GM12878 (cell line): Measurements from ENCODE around the gene SAMD3. TPM values are rescaled to one million over a fixed set of nuclear protein-coding genes. Genes with fewer than 3 reads are reported as not detected.

Source experiments
- ATAC-seq: fragments of 200-7000 bp; cut with Tn5 transposase; 3 replicates; pipeline ENCODE4 v1.9.1; 2020; ENCODE audit warnings: mild to moderate bottlenecking, moderate library complexity
- BruUV-seq: library from RNA; stranded (reverse); fragments of 400-500 nt; replicated peaks from 2 replicates; lab custom pipeline; 2021; lab: Mats Ljungman, UMichigan
- CTCF ChIA-PET: fragments of 300-600 bp; sonication (Branson Sonifier 250); formaldehyde crosslinking; extraction: SDS; loops from one replicate; lab custom pipeline; 2021; ENCODE audit warnings: inconsistent platforms; lab: Yijun Ruan, JAX
- POLR2A ChIA-PET: fragments of 350-600 bp; formaldehyde crosslinking; extraction: SDS; loops from one replicate; lab custom pipeline; 2021; ENCODE audit warnings: inconsistent platforms; lab: Charles Lee
- RAD21 ChIA-PET: fragments of 300-600 bp; sonication (Branson Sonifier 250); formaldehyde crosslinking; loops from one replicate; lab custom pipeline; 2023; ENCODE audit warnings: antibody characterized with exemption; ENCODE audit not compliant: unreplicated experiment; lab: Charles Lee
- SMC1A ChIA-PET: fragments of 300-600 bp; sonication (Branson Sonifier 250); formaldehyde crosslinking; loops from one replicate; lab custom pipeline; 2023; ENCODE audit not compliant: unreplicated experiment, uncharacterized antibody; lab: Charles Lee
- DNase-seq: peaks from one replicate; pipeline ENCODE4 v3.0.0-alpha.2; 2011; ENCODE audit warnings: low read depth, low spot score
- FAIRE-seq: peaks from 3 replicates; lab custom pipeline; 2011; peaks lifted over from hg19 to GRCh38; lab: Jason Lieb, UNC
- H2AFZ ChIP-seq: 2 replicates; pipeline ENCODE4 v1.6.0; 2011; ENCODE audit warnings: low read depth, low read length, control low read depth; ENCODE audit not compliant: control insufficient read depth
- H3K27ac ChIP-seq: 2 replicates; pipeline ENCODE4 v1.5.1; 2011; ENCODE audit warnings: control low read depth; ENCODE audit not compliant: control insufficient read depth, insufficient read depth
- H3K27me3 ChIP-seq, 2 experiments: replicated peaks in 1 of 2; 2 replicates each; pipeline versions ENCODE4 v1.6.0 to v1.6.1; 2011; ENCODE audit warnings: low read length in 1 of 2; ENCODE audit not compliant: control insufficient read depth in 2 of 2, insufficient read depth in 2 of 2
- H3K36me3 ChIP-seq, 2 experiments: 2 replicates each; pipeline ENCODE4 v1.5.1; 2011; ENCODE audit warnings: low read length in 1 of 2; ENCODE audit not compliant: control insufficient read depth in 2 of 2, insufficient read depth in 2 of 2
- H3K4me1 ChIP-seq: 2 replicates; pipeline ENCODE4 v1.6.1; 2011; ENCODE audit warnings: mild to moderate bottlenecking, low read length, moderate library complexity, mixed read lengths; ENCODE audit not compliant: control insufficient read depth, insufficient read depth
- H3K4me2 ChIP-seq: 2 replicates; pipeline ENCODE4 v1.6.0; 2011; ENCODE audit warnings: control low read depth; ENCODE audit not compliant: control insufficient read depth, insufficient read depth
- H3K4me3 ChIP-seq: fragments of 200-600 bp; sonication (generic); 2 replicates; pipeline ENCODE4 v1.5.1; 2016
- H3K79me2 ChIP-seq: 2 replicates; pipeline ENCODE4 v1.6.0; 2011; ENCODE audit warnings: low read length; ENCODE audit not compliant: control insufficient read depth, insufficient read depth
- H3K9ac ChIP-seq: 2 replicates; pipeline ENCODE4 v1.8.0; 2011; ENCODE audit warnings: low read length, control low read depth, mixed read lengths; ENCODE audit not compliant: control insufficient read depth, insufficient read depth
- H3K9me3 ChIP-seq: replicated peaks from 3 replicates; pipeline ENCODE4 v1.5.1; 2011; ENCODE audit warnings: mild to moderate bottlenecking, low read length; ENCODE audit not compliant: control insufficient read depth, insufficient read depth
- H4K20me1 ChIP-seq: 2 replicates; pipeline ENCODE4 v1.6.0; 2011; ENCODE audit not compliant: control insufficient read depth, insufficient read depth
- CBX3 ChIP-seq: fragments of 200-600 bp; sonication (generic); IDR thresholded peaks from 2 replicates; pipeline ENCODE4 v1.6.1; 2016; ENCODE audit warnings: low read depth, borderline replicate concordance
- EP300 ChIP-seq, 2 experiments: fragments of 150-350 bp in 1 of 2; IDR thresholded peaks; 2 replicates each; pipeline ENCODE4 v1.6.1; 2011 to 2012; ENCODE audit warnings: low read depth in 2 of 2, low read length in 2 of 2, borderline replicate concordance in 1 of 2, improper control_type of control experiment in 1 of 2, inconsistent platforms in 1 of 2; ENCODE audit not compliant: control insufficient read depth in 1 of 2
- FOXK2 ChIP-seq: fragments of 450-650 bp; IDR thresholded peaks from 2 replicates; pipeline ENCODE4 v1.6.1; 2017; ENCODE audit warnings: mild to moderate bottlenecking, moderate library complexity
- FOXM1 ChIP-seq: IDR thresholded peaks from 2 replicates; pipeline ENCODE4 v1.6.1; 2012; ENCODE audit warnings: low read depth, mild to moderate bottlenecking, inconsistent platforms, low read length, moderate library complexity
- MTA3 ChIP-seq: IDR thresholded peaks from 2 replicates; pipeline ENCODE4 v1.6.1; 2012; ENCODE audit warnings: low read length, inconsistent platforms, borderline replicate concordance
- NR2F1 ChIP-seq: fragments of 450-650 bp; conservative IDR thresholded peaks from 2 replicates; pipeline ENCODE4 v1.6.1; 2017; ENCODE audit warnings: mild to moderate bottlenecking
- POLR2AphosphoS2 ChIP-seq: IDR thresholded peaks from 2 replicates; pipeline ENCODE4 v1.6.1; 2011; ENCODE audit warnings: low read depth, mild to moderate bottlenecking, low read length, improper control_type of control experiment, moderate library complexity
- PRDM15 ChIP-seq: fragments of 450-650 bp; formaldehyde crosslinking; IDR thresholded peaks from 2 replicates; pipeline ENCODE4 v1.4.0; 2020; ENCODE audit warnings: mild to moderate bottlenecking, moderate library complexity
- RUNX3 ChIP-seq: IDR thresholded peaks from 2 replicates; pipeline ENCODE4 v1.6.1; 2012; ENCODE audit warnings: low read length, inconsistent platforms
- STAT3 ChIP-seq: IDR thresholded peaks from 2 replicates; pipeline ENCODE4 v1.6.1; 2011; ENCODE audit warnings: low read depth, low read length, improper control_type of control experiment
- WRNIP1 ChIP-seq: IDR thresholded peaks from 2 replicates; pipeline ENCODE4 v1.6.1; 2011; ENCODE audit warnings: low read depth, low read length, improper control_type of control experiment, borderline replicate concordance
- WGBS: methylation state at CpG from one replicate; pipeline ENCODE4 v1.1.6; 2016; ENCODE audit warnings: low lambda C conversion rate; ENCODE audit not compliant: insufficient replicate concordance, insufficient coverage; ENCODE audit errors: missing lambda C conversion rate; 5-methylcytosine and 5-hydroxymethylcytosine counted together
- in situ Hi-C: fragments of 300-500 bp; cut with MboI; formaldehyde crosslinking; loops from 9 replicates; pipeline ENCODE4 v1.14.3; 2018; ENCODE audit warnings: mixed read lengths
- intact Hi-C: fragments of 100-400 bp; cut with micrococcal nuclease; formaldehyde crosslinking; loops from one replicate; pipeline ENCODE4 v1.14.2; 2022; ENCODE audit not compliant: unreplicated experiment
- polyA plus RNA-seq, 11 experiments: library from polyadenylated mRNA; depleted of rRNA in 4 of 11; unstranded in 6 of 11; stranded (reverse) in 5 of 11; fragments of >200 nt; fragmentation: Nextera tagmentation in 4 of 11; fragmentation: Illumina TruSeq in 1 of 11; extraction: Ambion mirVana in 4 of 11; extraction: Trizol in 1 of 11; gene quantifications; 1 replicate in 1 of 11; 2 replicates in 10 of 11; pipeline versions ENCODE4 v1.2.1 to v1.2.3, GENCODE V29; 2011 to 2016; ENCODE audit warnings: inconsistent platforms in 2 of 11, missing spikeins in 2 of 11, low read depth in 1 of 11
- total RNA-seq, 4 experiments: library from RNA; depleted of rRNA in 3 of 4; stranded (reverse); fragments of >200 nt in 3 of 4; fragmentation: Illumina TruSeq in 1 of 4; extraction: Trizol in 1 of 4; gene quantifications; 2 replicates each; pipeline versions ENCODE4 v1.2.1 to v1.2.3, GENCODE V29; 2013 to 2021
- TF ChIP-seq, protein P1 (sequence below): fragments of 450-650 bp; IDR thresholded peaks from 2 replicates; pipeline ENCODE4 v1.6.1; 2018; ENCODE audit warnings: mild to moderate bottlenecking, low read depth, moderate library complexity; ENCODE audit not compliant: partially characterized antibody

Gene SAMD3
- total and polyA plus RNA-seq, 10 of the 15 experiments (the other 5 are each of a cell fraction or from before 2014, with no cell fraction given), result 0.04 to 2.3 (median 0.39) TPM; not detected in 2

- TF ChIP-seq, protein P1, sequence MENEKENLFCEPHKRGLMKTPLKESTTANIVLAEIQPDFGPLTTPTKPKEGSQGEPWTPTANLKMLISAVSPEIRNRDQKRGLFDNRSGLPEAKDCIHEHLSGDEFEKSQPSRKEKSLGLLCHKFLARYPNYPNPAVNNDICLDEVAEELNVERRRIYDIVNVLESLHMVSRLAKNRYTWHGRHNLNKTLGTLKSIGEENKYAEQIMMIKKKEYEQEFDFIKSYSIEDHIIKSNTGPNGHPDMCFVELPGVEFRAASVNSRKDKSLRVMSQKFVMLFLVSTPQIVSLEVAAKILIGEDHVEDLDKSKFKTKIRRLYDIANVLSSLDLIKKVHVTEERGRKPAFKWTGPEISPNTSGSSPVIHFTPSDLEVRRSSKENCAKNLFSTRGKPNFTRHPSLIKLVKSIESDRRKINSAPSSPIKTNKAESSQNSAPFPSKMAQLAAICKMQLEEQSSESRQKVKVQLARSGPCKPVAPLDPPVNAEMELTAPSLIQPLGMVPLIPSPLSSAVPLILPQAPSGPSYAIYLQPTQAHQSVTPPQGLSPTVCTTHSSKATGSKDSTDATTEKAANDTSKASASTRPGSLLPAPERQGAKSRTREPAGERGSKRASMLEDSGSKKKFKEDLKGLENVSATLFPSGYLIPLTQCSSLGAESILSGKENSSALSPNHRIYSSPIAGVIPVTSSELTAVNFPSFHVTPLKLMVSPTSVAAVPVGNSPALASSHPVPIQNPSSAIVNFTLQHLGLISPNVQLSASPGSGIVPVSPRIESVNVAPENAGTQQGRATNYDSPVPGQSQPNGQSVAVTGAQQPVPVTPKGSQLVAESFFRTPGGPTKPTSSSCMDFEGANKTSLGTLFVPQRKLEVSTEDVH, result no peak
- TF ChIP-seq CBX3 (no peak), STAT3 (no peak)
These were observed 40.3 kb downstream of the SAMD3 start (continued) for GRCh38 chr6:130182466-130182865.

DNA sequence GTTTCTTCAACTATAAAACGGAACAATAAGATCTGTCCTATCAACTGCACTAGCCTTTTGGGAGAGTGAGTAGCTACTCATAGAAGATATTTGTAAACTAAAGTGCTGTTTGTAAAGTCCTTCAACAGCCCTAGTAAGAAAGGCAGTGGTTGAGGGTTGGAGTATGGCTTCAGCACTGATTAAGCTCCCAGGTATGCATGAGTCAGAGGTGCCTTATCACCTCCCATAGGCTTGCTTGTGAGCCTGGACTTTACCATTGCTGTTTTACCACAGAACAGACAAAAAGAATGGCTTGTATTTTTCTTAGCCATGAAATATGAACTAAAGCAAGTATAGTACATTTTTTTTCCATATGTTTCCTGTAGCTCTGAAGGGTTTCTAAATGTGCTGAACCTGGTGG lies 44.1 kb downstream of the SAMD3 start:
- no peak for ATAC-seq
- FAIRE-seq, result no peak
- in situ Hi-C loops, result no loop called here
- no TSS peak for BruUV-seq
- ChIA-PET RAD21 (no interaction called here), POLR2A (no interaction called here), CTCF (interaction anchor here (1.0 kb wide), 1 partner anchor 115 kb away, joined by 3 read pairs; no protein-coding TSS in a partner anchor), SMC1A (interaction anchor here (1.3 kb wide), 1 partner anchor 10 kb away, joined by 3 read pairs; no protein-coding TSS in a partner anchor)
- Histone ChIP-seq H3K9ac (no peak overlapping the region), H3K27ac (no peak overlapping the region), H3K9me3 (no peaks in the 10 kb centered on the region), H3K27me3 (no peaks in the 10 kb centered on the region), H3K36me3 (no peaks in the 10 kb centered on the region), H4K20me1 (no peaks in the 10 kb centered on the region), H3K4me3 (no peak overlapping the region), H3K4me1 (no peaks in the 10 kb centered on the region), H3K4me2 (no peak overlapping the region), H2AFZ (no peak overlapping the region), H3K79me2 (no peaks in the 10 kb centered on the region)
- intact Hi-C loops, result no loop called here
- 86% methylated on average over 1 of the region's 1 CpG for WGBS
- TF ChIP-seq FOXK2 (no peak), POLR2AphosphoS2 (no peak), WRNIP1 (no peak), STAT3 (no peak), FOXM1 (no peak), EP300 (IDR thresholded peaks at IDR 0.05; ENCODE audit: borderline replicate concordance in 1 of 2, control insufficient read depth in 1 of 2, low read depth in 2 of 2, low read length in 2 of 2) (no peak), PRDM15 (CRISPR knock-in tag) (no peak), MTA3 (no peak), RUNX3 (no peak), NR2F1 (no peak)
- DNase-seq, result no peak
